GM06990 (cell line): ENCODE results near the gene RAPGEF4.

Source experiments
- DNase-seq: peaks from one replicate; pipeline ENCODE4 v3.0.0-alpha.2; 2011; ENCODE audit not compliant: insufficient read length; ENCODE audit errors: extremely low read depth
- H3K27me3 ChIP-seq: replicated peaks from 2 replicates; pipeline ENCODE4 v1.6.0; 2011; ENCODE audit warnings: low read length; ENCODE audit not compliant: control insufficient read depth, insufficient read depth
- H3K36me3 ChIP-seq: 2 replicates; pipeline ENCODE4 v1.5.1; 2011; ENCODE audit warnings: low read length; ENCODE audit not compliant: control insufficient read depth, insufficient read depth
- H3K4me3 ChIP-seq: replicated peaks from 2 replicates; pipeline ENCODE4 v1.5.1; 2011; ENCODE audit warnings: low read depth, mild to moderate bottlenecking, control low read depth, low read length
- TF ChIP-seq, protein P1 (sequence below): IDR thresholded peaks from 2 replicates; pipeline ENCODE4 v1.5.1; 2011; ENCODE audit warnings: low read length, control low read depth, mild to moderate bottlenecking, inconsistent platforms; ENCODE audit not compliant: insufficient read depth, poor library complexity, severe bottlenecking

RAPGEF4 gene

DNA sequence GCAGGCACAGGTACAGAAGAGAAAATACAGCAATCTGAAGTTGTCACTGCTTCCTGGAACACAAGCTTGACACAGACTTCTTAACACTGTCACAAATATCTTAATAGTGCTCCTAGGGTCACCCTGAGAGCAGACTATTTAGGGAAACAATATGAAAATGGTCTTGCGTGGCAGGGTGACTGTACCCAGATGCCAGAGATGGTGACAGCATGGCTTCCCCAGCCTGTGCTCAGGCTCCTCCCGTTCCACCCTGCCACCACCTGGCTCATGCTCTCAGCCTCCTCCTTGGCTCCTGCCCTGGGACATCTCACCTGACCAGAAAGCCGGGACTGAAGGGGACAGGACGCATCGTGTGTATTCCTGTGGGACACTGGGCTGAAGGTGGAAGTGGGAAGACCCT lies 111.5 kb downstream of the RAPGEF4 start:
- Histone ChIP-seq H3K36me3 (no peaks in the 10 kb centered on the region), H3K27me3 (no peaks in the 10 kb centered on the region), H3K4me3 (no peak overlapping the region)
- TF ChIP-seq, protein P1, sequence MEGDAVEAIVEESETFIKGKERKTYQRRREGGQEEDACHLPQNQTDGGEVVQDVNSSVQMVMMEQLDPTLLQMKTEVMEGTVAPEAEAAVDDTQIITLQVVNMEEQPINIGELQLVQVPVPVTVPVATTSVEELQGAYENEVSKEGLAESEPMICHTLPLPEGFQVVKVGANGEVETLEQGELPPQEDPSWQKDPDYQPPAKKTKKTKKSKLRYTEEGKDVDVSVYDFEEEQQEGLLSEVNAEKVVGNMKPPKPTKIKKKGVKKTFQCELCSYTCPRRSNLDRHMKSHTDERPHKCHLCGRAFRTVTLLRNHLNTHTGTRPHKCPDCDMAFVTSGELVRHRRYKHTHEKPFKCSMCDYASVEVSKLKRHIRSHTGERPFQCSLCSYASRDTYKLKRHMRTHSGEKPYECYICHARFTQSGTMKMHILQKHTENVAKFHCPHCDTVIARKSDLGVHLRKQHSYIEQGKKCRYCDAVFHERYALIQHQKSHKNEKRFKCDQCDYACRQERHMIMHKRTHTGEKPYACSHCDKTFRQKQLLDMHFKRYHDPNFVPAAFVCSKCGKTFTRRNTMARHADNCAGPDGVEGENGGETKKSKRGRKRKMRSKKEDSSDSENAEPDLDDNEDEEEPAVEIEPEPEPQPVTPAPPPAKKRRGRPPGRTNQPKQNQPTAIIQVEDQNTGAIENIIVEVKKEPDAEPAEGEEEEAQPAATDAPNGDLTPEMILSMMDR, result no peak
- DNase-seq, result no peak

DNA sequence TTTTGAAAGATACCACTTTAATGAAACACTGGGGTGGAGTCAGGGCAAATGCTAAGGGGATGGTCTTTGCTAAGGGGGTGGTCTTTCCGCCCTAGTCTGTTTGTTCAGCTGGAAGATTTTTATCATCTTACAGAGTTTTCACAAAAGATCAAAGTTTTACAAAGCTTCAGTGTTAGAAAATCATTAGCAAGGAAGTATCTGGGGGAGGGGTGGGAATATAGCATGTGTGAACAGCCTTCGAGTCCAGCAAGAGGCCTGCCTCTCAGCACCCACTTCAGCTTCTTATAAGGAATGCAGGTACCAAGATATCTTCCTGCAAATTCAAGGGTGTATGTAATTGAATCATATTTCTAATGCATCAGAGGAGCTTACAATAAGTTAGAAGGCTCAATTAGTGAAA lies 112.9 kb downstream of the RAPGEF4 start:
- DNase-seq, result no peak
- no peaks in the 10 kb centered on the region for H3K27me3 ChIP-seq
- TF ChIP-seq, protein P1, result no peak
- H3K4me3 ChIP-seq, result no peak overlapping the region
- no peaks in the 10 kb centered on the region for H3K36me3 ChIP-seq

DNA sequence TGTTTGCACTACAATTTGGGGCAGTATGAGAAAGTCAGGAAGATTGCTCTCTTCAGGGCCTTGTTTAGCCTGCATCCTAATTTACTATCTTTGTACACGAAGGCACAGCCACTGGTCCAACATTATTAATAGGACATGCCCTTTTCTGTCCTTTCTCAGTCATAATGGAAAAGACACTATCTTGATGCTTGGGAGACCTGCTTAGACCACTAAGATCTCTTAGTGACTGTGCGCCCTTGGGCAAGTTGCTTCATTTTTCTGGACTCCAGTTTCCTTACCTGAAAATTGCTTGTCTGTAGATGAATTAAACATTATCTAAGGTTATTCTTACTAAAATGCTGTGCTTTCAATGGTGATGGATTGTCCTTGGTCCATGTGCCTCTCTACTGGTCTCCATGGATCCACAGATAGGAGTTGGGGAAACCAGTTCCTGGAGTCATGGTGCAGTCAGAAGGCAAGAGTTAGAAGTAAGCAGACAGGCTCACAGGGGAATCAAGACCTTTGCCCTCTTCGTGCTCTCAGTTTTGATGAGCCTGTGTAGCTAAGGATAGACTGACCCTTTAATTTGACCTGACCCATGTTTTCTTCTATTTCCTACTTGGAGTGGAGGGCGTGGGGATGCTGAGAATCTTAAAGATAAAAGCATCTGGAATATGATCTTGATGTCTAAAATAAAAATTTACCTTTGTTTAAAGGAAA lies 114.0 kb downstream of the RAPGEF4 start:
- TF ChIP-seq, protein P1, result no peak
- DNase-seq, result no peak
- H3K4me3 ChIP-seq, result no peak overlapping the region
- H3K36me3 ChIP-seq, result no peaks in the 10 kb centered on the region
- H3K27me3 ChIP-seq, result no peaks in the 10 kb centered on the region

DNA sequence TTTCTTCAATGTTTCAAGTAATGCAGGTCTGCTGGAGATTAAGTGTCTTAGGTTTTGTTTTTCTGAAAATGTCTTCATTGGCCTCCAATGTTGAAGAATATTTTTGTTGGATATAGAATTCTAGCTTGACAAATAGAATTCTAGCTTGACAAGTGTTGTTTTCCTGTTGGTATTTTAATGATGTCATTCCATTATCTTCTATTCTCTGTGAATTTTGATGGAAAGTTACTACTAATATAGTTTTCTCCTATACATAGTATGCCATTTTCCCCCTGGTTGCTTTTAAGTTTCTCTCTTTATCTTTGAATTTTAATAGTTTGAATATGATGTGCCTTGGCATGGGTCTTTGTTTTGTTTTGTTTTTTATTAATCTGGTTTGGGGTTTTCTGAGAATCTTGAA lies 119.9 kb downstream of the RAPGEF4 start:
- H3K27me3 ChIP-seq, result no peaks in the 10 kb centered on the region
- no peaks in the 10 kb centered on the region for H3K36me3 ChIP-seq
- H3K4me3 ChIP-seq, result no peak overlapping the region
- no peak for DNase-seq
- TF ChIP-seq, protein P1, result no peak

DNA sequence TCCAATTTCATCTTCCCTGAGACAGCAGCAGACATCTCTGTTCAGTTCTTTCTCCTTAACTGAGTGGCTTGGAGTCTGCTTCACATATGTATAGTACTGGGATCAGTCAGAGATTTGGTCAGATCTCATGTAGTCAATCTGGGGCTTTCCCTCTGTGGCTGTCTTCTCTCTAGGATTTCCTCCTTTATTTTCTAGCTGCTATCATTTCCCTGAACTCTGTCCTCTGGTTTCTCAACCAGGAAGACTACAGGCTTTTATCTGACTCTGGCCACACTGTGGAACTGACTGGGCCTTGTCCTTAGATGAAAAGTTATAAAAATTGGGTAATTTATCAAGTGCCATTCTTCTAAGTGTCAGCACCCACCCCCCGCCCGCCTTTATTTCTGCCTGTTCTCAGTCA lies 121.0 kb downstream of the RAPGEF4 start:
- DNase-seq, result no peak
- Histone ChIP-seq H3K36me3 (no peaks in the 10 kb centered on the region), H3K4me3 (no peak overlapping the region), H3K27me3 (peaks cover 1% of the 10 kb centered on the region; the same call in 1 of the 2 replicates)
- TF ChIP-seq, protein P1, result no peak

DNA sequence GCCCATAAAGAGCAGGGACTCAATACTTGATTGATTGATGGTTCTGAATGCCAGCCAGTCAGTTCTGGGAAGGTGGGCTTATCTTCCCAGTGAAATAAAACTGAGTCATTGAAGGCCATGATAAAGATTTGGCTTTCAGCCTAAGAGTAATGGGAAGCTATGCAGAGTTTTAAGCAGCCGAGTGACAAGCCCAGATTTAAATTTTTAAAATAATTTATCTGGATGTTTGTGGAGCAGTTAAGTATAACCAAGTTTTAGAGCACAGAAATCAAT lies 122.8 kb downstream of the RAPGEF4 start:
- TF ChIP-seq, protein P1, result no peak
- Histone ChIP-seq H3K27me3 (peaks cover 1% of the 10 kb centered on the region; the same call in 1 of the 2 replicates), H3K36me3 (no peaks in the 10 kb centered on the region), H3K4me3 (no peak overlapping the region)
- no peak for DNase-seq
